Measurements from ENCODE around the gene STON2.

STON2 gene

DNA sequence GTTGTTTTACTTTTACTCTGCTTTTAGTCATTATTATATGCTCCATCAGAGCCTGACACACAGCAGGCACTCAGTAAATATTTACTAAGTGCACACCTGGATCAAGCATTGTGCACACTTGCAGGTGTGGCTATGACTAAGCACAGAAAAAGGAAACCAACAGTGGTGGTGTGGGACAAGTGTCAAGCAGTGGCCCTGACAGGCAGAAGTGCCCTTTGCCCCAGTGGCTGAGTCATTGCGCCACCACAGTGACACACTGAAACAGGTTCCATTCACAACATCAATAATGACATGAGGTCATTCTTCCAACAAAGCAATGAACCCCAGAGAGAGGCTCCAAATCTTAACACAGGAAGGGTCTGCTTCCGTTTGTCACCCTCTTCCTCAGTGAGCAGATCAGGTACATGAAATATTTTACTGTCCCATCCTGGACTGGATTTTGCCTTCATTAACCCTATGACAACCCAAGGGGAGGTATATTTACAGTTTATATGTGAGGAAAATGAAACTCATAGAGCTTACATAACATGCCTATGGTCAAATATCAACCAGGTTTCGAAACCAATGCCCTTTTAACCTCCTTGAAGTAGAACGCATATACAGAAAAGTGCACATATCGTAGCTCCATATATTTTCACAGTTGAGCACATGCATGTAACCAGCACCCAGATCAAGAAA lies 96.7 kb downstream of the STON2 start:
- DNase-seq (ENCODE audit: low read depth in 2 of 2) = no peak

DNA sequence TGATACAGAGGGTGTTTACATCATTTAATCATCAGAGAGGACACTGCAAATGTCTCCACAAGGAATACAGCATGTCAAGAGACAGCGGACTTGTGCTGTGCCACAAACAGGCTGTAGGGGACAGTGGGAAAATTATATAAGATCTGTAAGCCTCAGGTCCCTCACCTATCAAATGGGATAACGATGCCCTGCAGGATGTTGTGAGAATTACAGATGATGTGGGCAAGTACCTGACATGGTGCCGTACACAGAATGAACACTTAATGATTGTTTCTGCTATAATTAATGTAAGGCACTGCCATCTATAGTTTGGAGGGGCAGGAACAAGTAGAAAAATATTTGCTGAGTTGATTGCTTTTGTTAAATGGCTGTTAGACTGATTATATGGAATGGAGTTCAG lies 97.5 kb downstream of the STON2 start:
- no peak for DNase-seq (ENCODE audit: low read depth in 2 of 2)

DNA sequence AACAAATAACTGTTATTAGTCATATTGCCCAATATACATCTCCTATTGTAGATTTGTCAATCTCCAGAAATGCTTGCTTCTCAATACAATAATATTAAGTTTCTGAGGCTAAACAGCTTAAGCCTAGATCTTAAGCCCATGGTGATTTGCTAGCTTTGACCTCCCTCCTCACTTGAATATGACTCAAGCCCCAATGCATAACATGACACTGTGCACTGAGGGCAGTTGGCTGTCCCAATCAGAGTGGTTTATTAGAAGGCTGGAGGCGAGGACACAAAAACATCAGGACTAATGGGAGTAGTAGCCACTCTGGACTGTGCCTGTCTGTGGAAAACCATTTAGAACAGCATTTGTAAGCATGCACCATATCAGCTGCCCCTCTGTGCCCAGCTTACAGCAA lies 98.3 kb downstream of the STON2 start:
- no peak for DNase-seq (ENCODE audit: low read depth in 2 of 2)

DNA sequence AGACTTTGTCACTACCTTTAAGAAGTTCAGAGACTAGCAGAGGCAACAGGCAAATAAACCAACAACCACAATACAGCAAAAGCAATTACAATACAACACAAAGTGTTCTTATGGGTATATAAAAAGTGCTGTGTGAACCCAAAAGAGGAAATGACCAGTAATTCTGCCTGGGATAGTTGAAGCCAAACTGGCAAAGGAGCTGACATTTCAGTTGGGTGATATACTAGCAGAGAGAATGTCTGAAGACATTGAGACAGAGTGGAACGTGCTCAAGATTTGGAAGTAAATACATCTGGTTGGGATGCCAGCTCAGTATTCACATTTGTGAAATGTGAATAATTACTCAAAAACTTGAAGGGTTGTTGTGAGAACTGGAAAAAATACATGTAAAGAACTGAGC lies 98.8 kb downstream of the STON2 start:
- no peak for DNase-seq (ENCODE audit: low read depth in 2 of 2)

DNA sequence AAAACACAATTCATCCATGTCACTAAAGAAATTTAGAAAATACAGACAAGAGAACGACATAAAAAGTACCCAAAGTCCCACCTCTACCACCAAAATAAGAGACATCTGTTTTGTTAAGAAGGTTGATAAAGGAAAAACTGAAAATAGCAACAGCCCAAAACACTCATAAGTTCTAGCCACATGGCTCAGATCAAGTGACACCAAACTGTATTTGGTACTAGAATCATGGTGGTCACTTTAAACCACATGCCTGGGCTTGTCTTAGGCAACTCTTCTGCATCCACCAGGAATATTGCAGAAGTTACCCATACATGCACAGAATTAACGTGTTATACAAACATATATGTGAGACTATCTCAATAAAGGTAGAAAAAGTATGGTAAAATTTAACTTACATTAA lies 101.2 kb downstream of the STON2 start:
- no peak for DNase-seq (ENCODE audit: low read depth in 2 of 2)

DNA sequence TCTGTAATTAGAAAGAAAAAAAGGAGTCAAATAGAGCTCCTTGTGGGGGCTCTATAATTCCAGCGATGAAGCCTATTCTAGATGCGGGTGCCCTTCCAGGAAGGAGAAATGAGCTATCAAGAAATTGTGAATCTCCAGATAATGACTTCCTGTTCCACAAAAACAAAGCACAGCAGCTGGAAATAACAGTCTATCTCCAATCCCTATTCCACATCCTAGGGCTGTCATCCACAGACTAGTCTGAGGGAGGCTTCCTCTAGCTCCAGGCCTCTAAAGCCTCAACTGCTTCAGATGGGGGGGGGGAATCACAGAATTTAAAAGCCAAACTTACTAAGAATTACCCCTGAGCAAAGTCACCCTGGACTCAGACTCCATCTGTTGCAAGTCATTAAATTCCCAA lies 102.0 kb downstream of the STON2 start:
- DNase-seq (ENCODE audit: low read depth in 2 of 2) = no peak

DNA sequence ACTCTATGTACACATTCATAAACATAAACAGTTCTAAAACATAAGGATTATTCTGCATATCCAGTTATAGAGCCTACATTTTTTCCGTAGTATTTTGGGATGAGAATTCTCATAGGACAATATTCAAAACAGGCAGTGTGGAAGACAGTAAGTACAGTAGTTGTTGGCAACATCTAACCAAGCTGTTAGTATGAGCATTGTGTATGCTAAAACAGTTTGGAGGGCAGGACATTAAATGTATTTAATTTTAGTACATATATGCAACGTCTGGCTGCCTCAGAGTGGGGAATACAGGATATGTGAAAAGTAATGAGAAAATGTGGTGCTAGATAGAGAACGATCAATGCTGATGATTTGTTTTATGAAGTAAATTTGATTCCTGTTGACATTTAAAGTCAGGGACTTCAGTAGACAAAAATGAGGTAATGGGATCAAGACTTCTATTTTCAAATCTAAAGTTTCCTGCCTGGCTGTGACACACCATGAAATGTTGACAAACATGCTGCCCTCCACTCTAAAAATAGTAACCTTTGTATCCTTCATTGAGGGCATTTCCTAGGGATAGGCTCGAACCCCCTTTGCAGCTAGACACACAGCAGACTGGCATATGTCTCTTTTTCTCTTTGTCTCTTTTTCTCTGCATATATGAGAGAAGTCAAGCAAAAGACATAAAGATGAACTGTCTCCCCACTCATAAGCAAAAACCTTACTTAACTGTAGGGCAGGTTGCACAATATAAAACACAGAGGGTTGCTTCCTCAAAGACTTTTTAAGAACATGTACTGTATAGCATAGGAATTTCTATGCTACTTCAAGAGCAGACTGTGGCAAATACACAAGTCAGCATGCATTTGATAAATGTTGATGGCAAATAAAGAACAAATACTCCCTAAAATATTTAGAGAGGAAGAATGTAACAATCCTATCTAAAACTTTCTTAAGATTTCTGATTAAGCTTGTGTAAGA lies 103.9 kb downstream of the STON2 start:
- DNase-seq (ENCODE audit: low read depth in 2 of 2) = no peak

DNA sequence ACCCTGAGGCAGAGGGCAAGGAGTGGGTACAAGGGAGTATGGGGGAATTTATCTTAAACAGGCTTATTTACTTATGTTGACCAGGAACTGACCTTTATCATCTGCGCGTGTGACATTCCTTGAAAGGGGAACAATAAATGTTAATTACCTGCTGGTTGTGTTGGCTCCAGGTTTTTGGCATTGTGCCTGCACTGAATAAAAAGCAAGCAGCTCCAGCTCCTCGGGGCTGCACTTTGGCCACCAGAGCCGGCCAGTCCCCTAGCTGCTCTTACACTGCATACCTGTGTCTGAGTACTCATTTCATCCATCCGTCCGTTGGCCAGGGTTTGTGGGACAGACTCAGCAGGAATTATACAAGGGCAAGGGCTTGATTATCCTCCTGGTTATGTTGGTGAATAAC lies 110.6 kb downstream of the STON2 start:
- no peak for DNase-seq (ENCODE audit: low read depth in 2 of 2)

DNA sequence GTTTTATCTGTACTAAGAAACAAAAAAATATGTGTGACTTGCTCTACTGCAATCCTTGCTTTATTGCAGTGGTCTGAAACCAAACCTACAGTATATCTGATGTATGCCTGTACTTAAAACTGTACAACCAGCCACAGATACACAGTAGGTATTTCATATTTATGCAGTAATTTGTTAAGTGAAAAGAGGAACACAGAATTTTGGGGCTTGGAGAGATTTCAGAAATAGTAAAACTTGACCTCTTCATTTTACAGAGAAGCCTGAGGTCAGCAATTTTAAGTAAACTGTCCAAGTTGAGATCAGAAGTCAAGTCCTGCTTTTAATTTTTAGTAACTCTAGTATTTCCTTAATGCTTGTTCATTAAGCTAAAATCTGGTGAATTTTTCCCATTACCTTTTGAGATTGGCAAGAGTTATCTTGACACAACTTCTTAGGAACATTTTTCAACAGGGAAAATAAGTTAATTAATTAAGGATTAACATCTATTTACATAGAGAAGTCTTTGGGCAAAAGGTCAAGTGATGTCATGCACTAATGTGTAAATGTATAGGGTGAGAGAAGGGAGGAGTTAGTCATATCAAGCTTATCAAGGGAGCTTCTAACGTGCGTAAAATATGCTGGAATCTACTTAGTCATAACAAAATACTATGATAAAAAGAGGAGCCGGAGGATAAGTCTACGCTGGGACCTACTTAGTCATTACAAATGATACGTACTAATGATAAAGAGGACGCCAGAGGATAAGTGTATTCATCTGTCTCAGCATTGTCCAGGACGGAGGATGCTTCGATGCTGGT lies 113.4 kb downstream of the STON2 start:
- no peak for DNase-seq (ENCODE audit: low read depth in 2 of 2)

DNA sequence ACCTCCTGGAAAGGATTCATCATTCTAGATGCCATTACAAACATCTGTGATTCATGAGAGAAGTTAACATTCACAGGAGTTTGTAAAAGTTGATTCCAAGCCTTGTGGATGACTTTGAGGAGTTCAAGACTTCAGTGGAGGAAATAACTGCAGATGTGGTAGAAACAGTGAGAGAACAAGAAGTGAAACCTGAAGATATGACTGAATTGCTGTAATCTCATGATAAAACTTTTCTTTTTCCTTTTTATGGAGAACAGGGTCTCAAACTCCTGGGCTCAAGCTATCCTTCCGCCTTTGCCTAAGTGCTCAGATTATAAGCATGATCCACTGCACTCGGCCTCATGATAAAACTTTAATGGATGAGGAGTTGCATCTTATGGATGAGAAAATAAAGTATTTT lies 114.9 kb downstream of the STON2 start:
- DNase-seq (ENCODE audit: low read depth in 2 of 2) = no peak

DNA sequence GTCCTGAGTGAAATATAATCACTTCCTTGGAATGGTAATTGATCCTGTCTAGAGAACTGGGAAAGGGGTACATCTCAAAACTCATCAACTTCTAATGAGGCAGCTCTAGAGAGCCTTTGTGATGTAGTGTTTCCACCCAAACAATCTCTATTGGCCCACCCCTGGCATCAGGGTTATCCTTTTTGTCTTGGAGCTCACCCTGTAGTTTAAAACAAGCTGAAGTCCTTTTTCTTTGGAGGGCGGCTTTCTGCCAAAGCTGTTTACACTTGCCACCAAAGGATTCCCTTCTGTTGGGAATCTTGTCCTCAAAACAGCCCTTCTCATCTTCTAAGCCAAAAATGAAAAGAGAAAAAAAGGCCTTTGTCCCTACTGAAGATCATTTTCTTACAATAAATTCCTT lies 118.8 kb downstream of the STON2 start:
- DNase-seq (ENCODE audit: low read depth in 2 of 2) = no peak

DNA sequence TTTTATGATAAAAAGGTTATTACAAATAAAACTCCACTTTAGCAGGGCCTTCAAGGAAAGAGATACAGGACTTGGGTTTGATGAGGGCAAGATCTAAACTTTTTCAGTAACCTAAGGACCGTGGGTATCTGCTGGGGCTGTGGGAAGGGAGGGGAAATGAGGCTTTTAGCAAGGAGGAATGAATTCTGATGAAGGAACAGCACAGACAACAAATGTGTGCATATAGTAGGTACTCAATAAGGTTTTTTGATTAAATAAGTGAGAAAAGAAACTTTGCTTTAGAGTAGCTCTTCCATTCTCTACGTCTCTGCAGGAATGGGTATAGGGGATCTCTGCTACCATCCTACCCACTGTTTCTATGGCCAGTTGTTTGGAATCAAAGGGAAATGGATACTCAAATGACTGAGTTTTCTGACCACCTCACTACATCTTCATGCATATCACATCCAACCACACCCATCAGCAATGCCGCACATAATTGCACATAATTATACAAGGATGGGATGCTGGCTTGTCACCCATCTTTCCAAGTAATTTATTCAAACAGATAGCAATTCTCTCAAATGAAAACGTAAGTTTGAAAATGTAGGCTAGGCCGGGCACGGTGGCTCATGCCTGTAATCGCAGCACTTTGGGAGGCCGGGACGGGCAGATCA lies 119.9 kb downstream of the STON2 start:
- DNase-seq (ENCODE audit: low read depth in 2 of 2) = no peak

DNA sequence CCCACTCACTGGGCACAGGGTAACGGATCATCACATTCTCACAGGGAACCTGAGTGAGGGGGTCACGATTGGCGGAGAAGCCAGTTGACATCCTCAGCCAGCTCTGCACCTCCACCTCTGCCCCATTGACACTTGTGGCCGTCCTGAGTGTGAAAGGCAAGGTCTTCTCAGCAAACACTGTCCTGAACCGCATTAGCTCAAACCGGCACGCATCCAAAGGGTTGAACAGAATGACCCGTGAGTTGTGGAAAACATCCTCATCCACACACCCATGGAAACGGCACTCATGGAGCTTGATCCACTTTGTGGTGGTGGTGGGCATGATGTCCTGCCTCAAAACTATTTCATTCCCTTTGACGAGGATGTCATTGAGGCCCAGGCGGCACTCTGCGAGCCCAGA lies 123.0 kb downstream of the STON2 start:
- no peak for DNase-seq (ENCODE audit: low read depth in 2 of 2)

DNA sequence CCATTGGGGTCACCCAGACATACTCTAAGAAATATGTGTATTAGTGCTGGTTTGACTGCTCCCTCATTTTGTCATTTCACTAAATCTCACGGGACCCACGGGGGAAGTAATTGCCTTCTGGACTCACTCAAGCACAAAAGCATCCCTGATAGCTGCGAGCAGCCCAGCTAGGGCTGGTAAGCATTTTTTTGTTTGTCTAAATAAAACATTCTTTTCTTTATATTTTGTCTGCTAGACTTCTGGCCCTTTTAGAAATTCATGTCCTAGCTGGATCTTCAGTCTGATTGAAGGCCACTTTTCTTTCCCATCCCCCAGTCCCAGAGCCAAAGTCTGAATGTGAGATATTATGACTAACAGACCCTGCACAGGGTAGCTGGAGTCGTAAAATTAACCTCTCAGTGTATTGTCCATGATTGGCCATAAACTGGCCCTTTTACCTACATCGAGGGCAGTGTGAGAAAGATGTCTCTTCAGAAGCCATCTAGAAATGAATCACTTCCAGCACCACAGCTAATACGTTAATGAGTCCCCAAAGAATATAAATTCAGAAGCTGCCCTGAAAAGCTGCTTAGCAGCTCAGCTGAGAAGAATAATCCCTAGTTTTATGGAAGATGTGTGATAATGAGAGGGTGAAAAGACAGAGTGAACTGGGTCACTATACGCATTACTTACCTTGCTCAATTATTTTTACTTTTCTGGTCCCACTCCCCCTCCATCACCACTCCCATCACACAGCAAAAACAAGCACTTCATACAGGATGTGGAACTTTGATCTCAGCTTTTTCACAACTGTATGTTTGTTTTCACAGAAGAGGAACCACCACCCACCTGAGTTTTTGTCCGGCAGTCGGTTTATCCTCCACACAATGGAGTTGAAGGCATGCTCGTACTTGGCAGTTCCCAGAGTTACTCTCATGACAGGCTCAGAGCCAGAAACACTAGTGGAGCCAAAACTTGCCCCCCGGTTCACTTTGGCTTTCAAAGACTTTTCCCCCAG lies 123.8 kb downstream of the STON2 start:
- DNase-seq (ENCODE audit: low read depth in 2 of 2) = no peak

DNA sequence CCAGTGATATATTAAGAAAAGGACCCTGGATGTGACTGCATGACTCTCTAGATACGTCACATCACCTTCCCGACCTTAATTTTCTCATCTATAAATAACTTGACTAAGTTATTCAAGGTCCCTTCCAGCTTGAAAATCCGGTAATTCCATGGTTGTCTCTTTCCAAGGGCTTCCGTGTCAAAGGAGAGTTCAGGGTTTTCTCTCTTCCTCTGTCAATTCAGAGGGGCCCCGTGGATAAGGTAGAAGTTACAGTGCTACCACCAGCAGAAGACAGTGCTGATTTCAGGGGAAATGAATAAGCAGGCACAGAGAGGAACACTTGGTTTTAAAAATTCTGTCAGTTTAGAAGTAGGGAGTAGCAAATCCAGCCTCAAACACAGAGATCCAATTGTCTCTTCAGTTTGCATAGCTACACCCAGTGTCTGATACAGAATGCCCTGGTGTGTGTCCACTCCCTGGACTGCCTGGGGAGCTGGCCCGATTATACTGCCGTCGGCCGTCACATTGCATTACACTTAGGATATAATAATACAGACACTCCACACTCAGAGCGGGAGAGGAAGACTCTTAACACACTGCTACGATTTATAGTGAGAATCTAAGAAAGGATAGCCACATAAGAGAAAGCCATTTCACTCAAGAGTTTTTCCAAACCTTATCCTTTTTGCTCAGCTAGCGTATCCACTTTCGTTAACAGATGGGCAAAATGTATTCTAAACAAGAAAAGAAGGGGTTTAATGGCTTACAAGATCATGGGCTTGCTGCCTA lies 124.6 kb downstream of the STON2 start:
- no peak for DNase-seq (ENCODE audit: low read depth in 2 of 2)

DNA sequence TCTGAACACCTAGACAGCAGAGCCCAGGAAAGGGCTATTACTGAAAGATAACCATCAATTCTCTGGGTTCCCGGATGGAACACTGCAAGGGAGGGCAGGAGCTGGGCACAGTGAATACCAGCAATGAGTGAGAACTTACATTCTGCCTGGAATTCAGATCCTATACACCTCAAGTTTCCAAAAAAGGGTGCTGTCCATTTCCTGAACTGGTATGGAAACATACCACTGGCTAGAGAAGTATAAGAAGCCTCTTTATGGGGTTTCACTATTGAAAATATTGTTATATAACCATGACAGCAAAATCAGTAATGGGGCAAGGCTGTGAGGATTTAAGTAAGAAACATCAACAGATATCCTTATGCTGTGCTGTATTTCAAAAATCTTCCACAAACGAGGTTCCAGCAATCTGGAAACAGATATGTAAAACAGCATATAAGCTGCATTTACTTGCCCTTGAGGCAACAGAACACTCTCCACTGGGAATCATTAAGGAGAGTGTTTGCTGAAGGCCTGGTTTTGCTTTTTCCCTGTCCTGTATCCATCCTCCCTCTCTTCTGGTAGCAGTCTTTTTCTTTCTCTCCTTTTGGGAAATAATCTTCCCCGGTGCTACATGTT lies 126.1 kb downstream of the STON2 start:
- DNase-seq (ENCODE audit: low read depth in 2 of 2) = no peak

DNA sequence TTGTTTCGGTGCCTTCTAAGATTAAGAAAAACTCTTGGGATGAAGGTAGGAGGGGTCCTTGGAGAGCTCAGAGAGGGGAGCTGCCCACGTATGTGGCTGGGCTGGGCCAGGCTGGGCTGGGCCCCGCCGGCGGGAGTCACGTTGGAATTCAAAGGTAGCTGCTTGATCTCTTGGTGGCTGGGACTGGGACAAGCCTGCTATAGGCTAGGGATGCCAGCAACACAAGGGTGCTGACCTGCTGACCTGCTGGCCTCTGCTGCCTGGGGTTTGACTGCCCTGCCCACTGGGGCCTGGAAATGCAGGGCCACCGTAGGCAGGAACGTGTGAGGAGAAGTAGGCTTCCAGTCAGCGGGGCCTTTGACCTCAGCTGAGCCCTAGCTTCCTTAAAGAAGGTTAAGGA lies 126.6 kb downstream of the STON2 start:
- no peak for DNase-seq (ENCODE audit: low read depth in 2 of 2)

DNA sequence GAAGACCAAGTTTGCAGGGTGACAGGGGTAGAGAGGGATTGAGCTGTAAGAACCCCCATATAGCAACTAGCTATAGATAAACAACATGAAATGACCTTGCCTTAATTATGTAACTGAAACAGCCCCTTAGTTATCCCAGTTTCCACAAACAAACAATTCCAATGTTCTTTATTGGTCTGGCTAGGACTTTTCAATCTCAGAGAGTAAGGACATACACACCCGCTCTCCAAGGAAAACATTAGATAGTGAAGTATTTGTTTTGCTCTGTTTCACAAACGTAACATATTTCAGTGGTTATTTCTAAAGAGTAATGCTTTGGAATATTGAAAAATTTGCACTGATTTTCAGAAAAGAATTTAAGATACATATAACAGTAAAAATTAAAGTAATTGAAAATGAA lies 127.8 kb downstream of the STON2 start:
- no peak for DNase-seq (ENCODE audit: low read depth in 2 of 2)

DNA sequence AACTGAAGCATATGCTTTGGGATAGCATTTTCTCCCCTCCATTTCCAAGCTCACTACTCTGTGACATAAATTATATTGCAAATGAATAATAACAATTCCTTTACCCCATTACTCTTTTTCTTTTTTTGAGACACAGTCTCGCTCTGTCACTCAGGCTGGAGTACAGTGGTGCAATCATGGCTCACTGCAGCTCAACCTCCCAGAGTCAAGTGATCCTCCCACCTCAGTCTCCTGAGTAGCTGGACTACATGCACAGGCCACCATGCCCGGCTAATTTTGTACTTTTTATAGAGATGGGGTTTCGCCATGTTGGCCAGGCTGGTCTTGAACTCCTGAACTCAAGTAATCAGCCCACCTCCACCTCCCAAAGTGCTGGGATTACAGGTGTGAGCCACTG lies 130.1 kb downstream of the STON2 start:
- DNase-seq (ENCODE audit: low read depth in 2 of 2) = no peak

All from activated CD8-positive, alpha-beta memory T cell treated with anti-CD3 and anti-CD28 coated beads for 4 hours (primary cell).